ENCODE measurements around the gene ITGA1.
"Not testable (repeated sequence)": the region's sequence is repeated elsewhere in the genome, so short reads cannot be mapped to it uniquely, and the experiment has no call there.

ITGA1 gene

GRCh38 chr5:52822437-52822836, 34.7 kb downstream of the ITGA1 start:
- peak in 1 of 10 donors; percentile 53 for DNase-seq
- intact Hi-C loops (cut with DNase I), result no loop called here

GRCh38 chr5:52824827-52825226, 37.1 kb downstream of the ITGA1 start:
- intact Hi-C loops (cut with DNase I), result no loop called here
- DNase-seq, result no peak

- intact Hi-C loops (cut with DNase I), result loop anchor here (1.0 kb wide), 1 partner anchor 27 kb away; no protein-coding TSS in a partner anchor
- DNase-seq, result no peak
Observed at GRCh38 chr5:52825826-52826225, 38.1 kb downstream of the ITGA1 start.

DNA sequence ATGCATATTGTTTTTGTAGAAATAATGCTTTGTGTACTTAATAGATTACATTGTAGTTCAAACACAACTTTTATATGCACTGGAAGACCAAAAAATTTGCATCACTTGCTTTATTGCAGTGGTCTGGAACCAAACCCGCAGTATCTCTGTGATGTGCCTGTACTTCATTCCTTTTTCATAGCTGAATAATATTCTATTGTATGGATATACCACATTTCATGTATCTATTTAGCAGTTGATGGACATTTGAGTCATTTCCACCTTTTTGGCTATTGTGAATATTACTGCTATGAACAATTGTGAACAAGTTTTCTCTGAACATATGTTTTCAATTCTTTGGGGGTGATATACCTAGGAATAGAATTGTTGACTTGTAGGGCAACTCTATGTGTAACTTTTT, 40.1 kb downstream of the ITGA1 start:
- DNase-seq, result no peak
- intact Hi-C loops (cut with DNase I), result no loop called here

GRCh38 chr5:52829664-52830063, 41.9 kb downstream of the ITGA1 start:
- intact Hi-C loops (cut with DNase I), result no loop called here
- no peak for DNase-seq

DNA sequence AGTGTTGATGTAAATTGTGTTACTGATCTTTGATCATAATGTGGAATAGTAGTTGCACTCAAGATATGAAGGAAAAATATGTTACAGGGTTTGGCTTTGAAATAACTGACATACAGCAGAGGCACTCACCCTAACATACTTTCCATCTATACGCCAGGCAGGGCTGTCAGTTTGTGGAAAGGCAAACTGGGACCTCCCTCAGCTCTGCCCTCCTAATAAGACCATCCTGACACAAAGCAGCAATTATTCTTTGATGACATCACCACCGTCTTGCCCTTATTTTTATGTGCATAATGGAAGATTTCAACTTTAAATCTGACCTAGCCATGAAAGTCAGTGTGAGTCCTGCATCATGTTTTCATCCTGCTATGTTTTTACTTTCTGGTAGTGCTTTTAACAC, 42.9 kb downstream of the ITGA1 start:
- DNase-seq, result no peak
- intact Hi-C loops (cut with DNase I), result no loop called here

GRCh38 chr5:52831786-52832511, 44.2 kb downstream of the ITGA1 start:
- intact Hi-C loops (cut with DNase I), result no loop called here
- no peak for DNase-seq

- DNase-seq, result no peak
- intact Hi-C loops (cut with DNase I), result no loop called here
Observed at GRCh38 chr5:52834320-52834719, 46.6 kb downstream of the ITGA1 start.

DNA sequence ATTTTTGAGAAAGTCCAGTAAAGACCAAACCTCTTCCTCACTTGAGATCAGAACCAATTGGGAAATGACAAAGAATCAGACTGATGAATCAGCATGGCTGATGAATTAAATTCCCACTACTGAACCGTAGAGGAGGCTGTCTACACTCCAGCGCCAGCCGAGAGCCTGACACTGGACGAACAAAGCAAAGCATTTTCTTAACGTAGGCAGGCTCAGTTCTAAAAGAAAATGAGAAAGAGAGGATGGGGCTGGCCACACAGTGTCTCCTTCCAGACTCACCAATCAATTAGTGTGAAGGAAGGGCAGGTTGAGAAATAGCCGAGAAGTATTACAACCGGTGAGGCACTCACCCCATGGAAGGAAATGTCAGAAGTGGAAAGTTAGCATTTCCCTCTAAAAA, 49.4 kb downstream of the ITGA1 start:
- peak in 3 of 10 donors; percentile 38 to 61 (median 58) for DNase-seq
- intact Hi-C loops (cut with DNase I), result no loop called here

- intact Hi-C loops (cut with DNase I), result no loop called here
Observed at GRCh38 chr5:52837591-52838001, 49.9 kb downstream of the ITGA1 start.

GRCh38 chr5:52838326-52839015, 50.8 kb downstream of the ITGA1 start:
- no peak for DNase-seq
- intact Hi-C loops (cut with DNase I), result no loop called here

More at GRCh38 chr5:52837591-52838001, 49.9 kb downstream of the ITGA1 start:
- no peak for DNase-seq

DNA sequence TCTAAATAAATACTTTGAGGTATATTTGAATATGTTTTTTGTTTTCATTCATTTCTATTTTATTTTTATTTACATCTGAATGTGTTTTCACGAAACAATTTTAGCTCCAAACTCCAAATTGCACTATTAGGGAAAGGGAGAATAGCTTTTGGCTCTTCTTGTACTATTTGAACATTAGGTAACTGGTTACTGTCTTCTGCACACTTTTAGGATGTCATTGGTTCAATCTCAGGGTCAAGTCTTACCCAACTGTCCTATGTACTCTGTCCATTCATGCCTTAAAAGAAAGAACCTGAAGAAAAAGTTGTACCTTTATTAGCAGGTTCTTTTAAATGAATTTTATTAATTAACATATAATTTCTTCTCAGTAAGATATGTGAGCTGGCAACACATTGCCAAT, 51.6 kb downstream of the ITGA1 start:
- DNase-seq, result no peak
- intact Hi-C loops (cut with DNase I), result no loop called here

- peak in 1 of 10 donors; percentile 9 for DNase-seq
- intact Hi-C loops (cut with DNase I), result no loop called here
Observed at GRCh38 chr5:52840277-52841050, 52.7 kb downstream of the ITGA1 start.

GRCh38 chr5:52841114-52841513, 53.4 kb downstream of the ITGA1 start:
- intact Hi-C loops (cut with DNase I), result no loop called here
- no peak for DNase-seq

DNA sequence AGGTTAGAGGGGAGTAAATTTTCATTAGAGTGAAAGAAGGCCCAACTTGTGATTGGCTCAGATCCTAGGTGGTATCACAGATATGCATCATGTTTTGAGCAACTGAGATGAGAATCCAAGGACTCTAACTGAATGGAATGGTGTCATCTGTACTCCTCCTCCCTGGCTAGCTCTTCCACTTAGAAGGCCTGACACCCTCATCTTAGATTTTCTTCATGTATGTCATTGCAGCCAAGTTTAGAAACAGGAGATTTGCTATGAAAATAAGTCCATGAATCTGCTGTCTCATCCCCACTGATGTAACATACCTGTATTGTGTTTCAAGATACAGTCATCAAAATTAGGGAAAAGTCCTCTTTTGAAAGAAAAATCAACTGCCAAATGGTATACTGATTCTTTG, 54.4 kb downstream of the ITGA1 start:
- no peak for DNase-seq
- intact Hi-C loops (cut with DNase I), result no loop called here

DNA sequence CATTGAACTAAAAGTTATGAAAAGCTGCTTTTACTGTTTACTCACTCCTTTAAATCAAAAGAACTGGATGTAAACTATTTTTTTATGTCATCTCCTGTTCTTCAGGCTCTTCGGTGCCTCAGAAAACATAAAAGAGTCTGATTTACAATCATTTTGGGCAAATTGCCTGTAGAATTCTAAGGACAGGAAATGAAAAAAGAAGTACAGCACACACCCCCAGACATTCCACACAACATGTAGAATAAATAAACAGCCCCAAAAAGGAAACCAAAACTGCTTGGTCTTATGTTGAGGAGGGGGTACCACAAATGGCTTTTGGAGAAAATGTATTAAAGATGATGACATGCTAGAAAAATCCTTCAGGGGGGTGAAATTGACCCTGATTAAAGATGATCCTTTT, 57.2 kb downstream of the ITGA1 start:
- intact Hi-C loops (cut with DNase I), result no loop called here
- DNase-seq, result no peak

- no peak for DNase-seq
- intact Hi-C loops (cut with DNase I), result no loop called here
Observed at GRCh38 chr5:52846182-52846842, 58.6 kb downstream of the ITGA1 start.

DNA sequence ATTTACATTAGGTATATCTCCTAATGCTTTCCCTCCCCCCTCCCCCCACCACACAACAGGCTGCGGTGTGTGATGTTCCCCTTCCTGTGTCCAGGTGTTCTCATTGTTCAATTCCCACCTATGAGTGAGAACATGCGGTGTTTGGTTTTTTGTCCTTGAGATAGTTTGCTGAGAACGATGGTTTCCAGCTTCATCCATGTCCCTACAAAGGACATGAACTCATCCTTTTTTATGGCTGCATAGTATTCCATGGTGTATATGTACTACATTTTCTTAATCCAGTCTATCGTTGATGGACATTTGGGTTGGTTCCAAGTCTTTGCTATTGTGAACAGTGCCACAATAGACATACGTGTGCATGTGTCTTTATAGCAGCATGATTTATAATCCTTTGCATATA, 61.0 kb downstream of the ITGA1 start:
- intact Hi-C loops (cut with DNase I); DNase-seq: not testable (repeated sequence)

DNA sequence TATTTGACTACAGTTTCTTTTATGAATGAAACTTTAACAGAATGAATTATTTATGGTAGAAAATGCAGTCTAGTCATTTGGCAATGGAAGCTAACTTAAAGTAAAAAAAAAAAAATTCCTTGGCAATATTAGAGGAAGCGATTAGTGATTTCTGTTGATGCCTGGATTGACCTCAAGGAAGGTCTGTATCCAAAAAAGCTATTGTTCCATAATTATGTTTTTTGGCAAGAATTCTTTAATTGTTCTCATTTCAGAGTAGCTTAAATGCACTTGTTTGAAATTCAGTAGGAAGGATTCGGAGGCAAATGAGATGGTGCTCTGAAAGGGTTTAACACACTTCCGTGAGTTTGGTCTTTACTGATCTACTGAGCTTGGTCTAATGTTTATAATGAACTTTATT, 61.8 kb downstream of the ITGA1 start:
- no peak for DNase-seq
- intact Hi-C loops (cut with DNase I), result no loop called here

DNA sequence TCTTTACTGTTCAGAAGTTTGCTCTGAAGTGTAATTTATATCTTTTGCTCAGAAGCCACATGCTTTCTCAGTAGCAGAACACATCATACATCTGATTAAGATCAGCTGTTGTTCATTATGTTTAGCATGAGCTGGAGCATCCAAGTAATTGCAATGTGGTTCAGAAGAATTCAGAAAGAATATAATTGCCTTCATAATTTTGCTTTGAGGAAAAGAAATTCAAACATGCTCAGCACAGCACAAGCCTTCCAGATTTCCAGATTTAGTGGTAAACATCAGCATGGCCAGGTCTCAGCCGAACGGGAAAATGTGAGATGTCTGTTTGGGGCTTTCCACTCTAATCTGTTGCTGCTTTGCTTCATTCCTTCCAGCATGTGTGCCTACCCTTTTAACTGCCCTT, 65.9 kb downstream of the ITGA1 start:
- no peak for DNase-seq
- intact Hi-C loops (cut with DNase I), result loop anchor here (1.0 kb wide), 1 partner anchor 27 kb away; no protein-coding TSS in a partner anchor

- DNase-seq, result no peak
- intact Hi-C loops (cut with DNase I), result no loop called here
Observed at GRCh38 chr5:52854301-52854700, 66.6 kb downstream of the ITGA1 start.
